GM18511 (cell line): ENCODE measurements around the gene PAFAH1B2.
A peak's percentile ranks its signal among the peaks of the same experiment; 100 is the strongest.
"Not testable (repeated sequence)": the region's sequence is repeated elsewhere in the genome, so short reads cannot be mapped to it uniquely, and the experiment has no call there.

ENCODE experiments used
- ATAC-seq: cut with Tn5 transposase; IDR thresholded peaks from one replicate; pipeline ENCODE4 v1.9.1; 2021; ENCODE audit warnings: mild to moderate bottlenecking, moderate library complexity; ENCODE audit not compliant: unreplicated experiment

Gene PAFAH1B2, protein sequence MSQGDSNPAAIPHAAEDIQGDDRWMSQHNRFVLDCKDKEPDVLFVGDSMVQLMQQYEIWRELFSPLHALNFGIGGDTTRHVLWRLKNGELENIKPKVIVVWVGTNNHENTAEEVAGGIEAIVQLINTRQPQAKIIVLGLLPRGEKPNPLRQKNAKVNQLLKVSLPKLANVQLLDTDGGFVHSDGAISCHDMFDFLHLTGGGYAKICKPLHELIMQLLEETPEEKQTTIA

DNA sequence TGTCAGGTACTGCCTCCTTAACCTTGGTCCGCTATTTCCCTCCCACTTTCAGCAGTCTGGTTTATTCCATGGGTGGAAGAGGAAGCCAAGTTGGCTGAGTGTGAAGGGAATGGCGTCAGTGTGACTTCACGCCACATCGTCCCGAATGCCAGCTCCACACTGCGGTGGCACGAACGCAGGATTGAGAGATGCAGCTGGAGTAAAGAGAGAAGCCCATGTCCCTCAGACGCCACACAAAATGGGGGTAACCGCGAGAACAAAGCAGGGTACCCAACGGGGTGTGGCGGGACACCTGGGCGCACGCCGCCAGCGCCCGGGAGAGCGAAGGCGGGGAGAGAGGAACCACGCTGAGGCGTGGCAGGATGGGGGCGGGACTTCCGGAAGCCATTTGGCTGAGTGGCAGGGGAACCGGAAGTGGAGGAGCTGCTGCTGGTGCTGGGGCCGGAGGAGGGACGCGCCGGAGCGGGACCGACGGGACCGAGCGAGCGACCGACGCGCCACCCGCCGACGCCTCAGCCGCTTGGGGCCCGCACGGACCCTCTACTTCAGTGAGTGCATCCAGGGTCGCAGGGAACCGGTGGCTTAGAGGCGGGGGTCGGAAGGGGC lies at the start of gene PAFAH1B2:
PAFAH1B2 (plus strand) TSS at position 417 of the 606 bp plus-strand sequence. CDS start 8,161 bp downstream, outside the sequence.
- ATAC-seq, result peak; percentile 96

- no peak for ATAC-seq
Measured at GRCh38 chr11:117094776-117095175, 49.3 kb upstream of the PAFAH1B2 start.

DNA sequence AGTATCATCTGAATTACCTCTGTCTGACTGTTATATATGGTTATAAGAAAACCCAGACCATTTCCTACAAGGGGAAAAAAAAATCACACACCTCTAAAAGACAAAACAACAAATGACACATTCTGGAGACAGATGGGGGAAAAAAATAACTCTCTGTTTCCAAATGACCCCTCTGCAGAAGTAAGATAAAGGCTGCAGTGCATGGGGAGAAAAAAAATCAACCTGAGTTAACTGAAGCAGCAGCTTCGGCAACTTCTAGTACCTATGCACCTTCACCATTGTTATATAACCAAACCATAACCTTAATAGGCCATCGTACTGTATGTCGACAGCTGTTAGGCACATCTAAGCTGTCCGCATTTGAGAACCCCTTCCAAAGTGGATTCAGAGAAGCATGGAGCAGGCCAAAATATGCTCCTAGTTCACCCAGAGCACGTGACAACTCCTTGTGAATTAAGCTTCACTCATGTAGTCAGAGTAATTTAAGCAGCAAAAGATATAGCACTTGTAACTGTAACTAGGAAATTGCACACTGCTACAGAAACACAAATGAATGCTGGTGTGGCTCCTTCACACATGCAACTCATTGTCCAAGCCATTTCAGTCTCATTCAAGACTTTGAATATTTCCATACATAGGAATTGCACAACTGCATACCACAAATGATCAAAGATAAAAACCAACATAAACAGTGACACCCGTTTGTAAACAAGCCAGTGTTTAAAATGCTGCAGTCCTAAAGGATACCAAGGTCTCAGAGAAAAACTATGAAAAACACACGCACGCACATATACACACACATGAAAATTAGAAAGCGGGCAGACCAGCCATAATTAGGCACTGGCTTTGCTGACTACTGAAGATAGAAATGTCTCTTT lies 48.6 kb upstream of the PAFAH1B2 start:
- no peak for ATAC-seq

GRCh38 chr11:117096201-117096991 lies 47.7 kb upstream of the PAFAH1B2 start:
- peak; percentile 47 for ATAC-seq

DNA sequence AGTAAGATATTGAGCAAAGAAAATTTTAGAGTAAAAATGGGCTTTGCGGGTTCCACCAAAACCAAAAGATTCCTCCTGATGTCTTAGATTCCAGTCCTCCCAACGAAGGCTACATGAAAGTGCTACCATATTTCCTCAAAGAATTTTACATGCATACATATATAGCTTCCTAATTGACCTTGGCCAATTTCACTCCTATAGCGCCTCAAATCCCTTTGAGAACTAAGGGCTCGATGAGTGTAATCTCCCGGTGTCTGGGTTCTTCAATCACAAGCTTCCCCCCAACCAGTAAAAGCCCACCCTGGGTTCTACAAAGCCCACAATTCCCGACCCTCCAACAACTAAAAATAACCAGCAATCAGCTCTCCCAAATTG lies 47.1 kb upstream of the PAFAH1B2 start:
- ATAC-seq, result no peak

- peak; percentile 25 for ATAC-seq
Measured at GRCh38 chr11:117097389-117098268, 46.5 kb upstream of the PAFAH1B2 start.

GRCh38 chr11:117098269-117099232 lies 45.5 kb upstream of the PAFAH1B2 start, which contains the start of gene SIK3:
SIK3 (minus strand) TSS chr11:117098428; CDS start chr11:117098415, 13 bp downstream.
- peak; percentile 78 for ATAC-seq

DNA sequence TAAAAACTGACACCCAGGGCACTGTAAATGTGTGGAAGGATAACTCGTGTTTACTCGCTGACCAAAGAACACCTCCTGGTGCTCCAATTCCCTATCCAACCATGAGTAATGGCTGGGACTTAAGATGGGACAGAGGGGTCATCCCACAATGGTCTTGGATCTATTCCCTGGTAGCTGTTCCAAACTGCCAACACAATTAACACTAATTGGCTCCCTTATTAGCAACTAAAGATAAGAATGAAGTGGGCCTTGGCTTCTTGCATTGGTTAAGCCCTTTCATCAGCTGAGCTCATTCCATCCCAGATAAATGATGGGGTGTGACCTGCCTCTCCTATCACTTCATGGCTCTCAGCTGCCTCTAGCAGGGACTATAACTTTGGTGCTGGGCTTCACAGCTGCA lies 44.4 kb upstream of the PAFAH1B2 start:
- no peak for ATAC-seq

DNA sequence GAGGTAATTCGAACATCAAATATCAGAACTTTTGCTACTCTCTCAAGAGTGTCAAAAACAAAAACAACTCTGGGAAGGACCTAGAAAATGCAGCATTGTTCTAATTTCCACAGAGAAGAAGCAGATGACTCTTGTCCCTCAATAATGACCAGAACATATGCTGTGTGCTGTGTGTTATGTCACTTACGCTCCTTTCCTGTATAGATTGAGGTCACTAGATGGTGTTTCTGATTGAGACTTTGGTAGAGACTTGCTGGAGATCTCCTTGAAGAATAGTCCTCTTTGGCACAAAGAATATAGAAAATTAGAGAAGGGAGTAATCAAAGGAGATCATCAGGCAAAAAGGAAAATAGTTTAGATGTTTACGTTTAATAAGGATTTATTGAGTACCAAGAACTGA lies 43.5 kb upstream of the PAFAH1B2 start:
- no peak for ATAC-seq

- no peak for ATAC-seq
Measured at GRCh38 chr11:117107701-117108590, 36.1 kb upstream of the PAFAH1B2 start.

- no peak for ATAC-seq
Measured at GRCh38 chr11:117110294-117110950, 33.7 kb upstream of the PAFAH1B2 start.

DNA sequence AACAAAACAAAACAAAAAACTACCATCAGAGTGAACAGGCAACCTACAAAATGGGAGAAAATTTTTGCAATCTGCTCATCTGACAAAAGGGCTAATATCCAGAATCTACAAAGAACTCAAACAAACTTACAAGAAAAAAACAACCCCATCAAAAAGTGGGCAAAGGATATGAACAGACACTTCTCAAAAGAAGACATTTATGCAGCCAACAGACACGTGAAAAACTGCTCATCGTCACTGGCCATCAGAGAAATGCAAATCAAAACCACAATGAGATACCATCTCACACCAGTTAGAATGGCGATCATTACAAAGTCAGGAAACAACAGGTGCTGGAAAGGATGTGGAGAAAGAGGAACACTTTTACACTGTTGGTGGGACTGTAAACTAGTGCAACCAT lies 31.6 kb upstream of the PAFAH1B2 start:
- ATAC-seq, result not testable (repeated sequence)

GRCh38 chr11:117112939-117113338 lies 31.1 kb upstream of the PAFAH1B2 start:
- ATAC-seq, result not testable (repeated sequence)

DNA sequence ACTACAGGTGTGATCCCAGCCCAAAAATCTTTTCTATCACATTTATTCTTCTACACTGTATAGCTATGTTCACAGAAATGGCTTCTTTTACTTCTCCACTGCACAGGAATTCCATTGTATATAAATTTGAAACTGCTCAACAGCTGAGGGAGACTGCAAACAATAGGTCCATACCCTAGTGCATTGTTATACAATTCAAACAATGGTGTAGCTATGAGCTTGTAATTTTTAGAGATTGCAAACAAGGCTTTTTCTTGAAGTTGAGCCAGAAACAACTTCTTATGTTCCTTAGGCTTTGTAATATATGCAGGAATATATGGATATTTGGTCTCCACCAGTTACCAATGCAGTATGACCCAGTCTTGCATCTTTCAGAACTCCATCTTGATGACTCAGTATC lies 26.4 kb upstream of the PAFAH1B2 start:
- no peak for ATAC-seq

DNA sequence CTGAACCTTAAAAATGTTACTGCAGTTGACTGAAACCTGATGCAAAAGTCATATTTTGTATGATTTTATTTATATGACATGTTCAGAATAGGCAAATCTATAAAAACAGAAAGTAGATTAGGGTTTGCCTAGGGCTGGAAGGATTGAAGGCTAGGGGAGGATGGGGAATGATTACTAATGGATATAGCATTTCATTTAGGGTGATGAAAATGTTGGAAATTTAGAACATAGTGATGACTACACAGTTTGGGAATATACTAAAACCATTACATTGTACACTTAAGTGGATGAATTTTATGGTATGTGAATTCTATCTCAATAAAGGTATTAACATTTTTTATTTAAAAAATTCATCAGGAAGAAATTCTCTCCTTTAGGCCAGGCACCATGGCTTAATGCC lies 22.9 kb upstream of the PAFAH1B2 start:
- ATAC-seq, result no peak

GRCh38 chr11:117122556-117122955 lies 21.5 kb upstream of the PAFAH1B2 start:
- ATAC-seq, result no peak
